ENCODE results near the gene KLKB1.
A peak's percentile ranks its signal among the peaks of the same experiment; 100 is the strongest.

KLKB1 gene

DNA sequence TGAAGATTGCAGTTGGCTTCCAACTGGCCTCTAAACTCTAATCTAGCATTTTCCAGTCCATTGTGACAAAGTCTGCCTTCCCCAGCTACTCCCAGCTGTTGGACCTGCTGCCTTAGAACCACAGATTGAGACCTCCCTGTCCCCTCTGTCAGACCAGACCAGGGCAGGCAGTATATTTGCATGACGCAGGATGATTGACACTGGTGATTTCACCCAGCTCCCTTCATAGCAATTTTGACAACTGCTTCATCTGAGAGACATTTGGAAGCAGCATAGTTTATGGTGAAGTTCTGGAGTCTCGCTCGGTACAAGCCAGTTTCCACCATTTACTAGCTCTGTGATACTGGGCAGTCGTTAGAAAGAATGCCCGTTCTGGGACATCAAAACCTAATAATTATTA is 33.5 kb upstream of the KLKB1 start:
- TF ChIP-seq, protein P1, sequence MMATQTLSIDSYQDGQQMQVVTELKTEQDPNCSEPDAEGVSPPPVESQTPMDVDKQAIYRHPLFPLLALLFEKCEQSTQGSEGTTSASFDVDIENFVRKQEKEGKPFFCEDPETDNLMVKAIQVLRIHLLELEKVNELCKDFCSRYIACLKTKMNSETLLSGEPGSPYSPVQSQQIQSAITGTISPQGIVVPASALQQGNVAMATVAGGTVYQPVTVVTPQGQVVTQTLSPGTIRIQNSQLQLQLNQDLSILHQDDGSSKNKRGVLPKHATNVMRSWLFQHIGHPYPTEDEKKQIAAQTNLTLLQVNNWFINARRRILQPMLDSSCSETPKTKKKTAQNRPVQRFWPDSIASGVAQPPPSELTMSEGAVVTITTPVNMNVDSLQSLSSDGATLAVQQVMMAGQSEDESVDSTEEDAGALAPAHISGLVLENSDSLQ (IDR thresholded peaks at IDR 0.05), result 0 out of 2 replicates have a peak, but pooled peaks have one; percentile 3
- TF ChIP-seq ARNT (IDR thresholded peaks at IDR 0.05) (no peak), SUZ12 (IDR thresholded peaks at IDR 0.05) (no peak), FOXK2 (IDR thresholded peaks at IDR 0.05) (no peak), HDGF (IDR thresholded peaks at IDR 0.05; ENCODE audit: borderline replicate concordance) (no peak), LEF1 (IDR thresholded peaks at IDR 0.05; ENCODE audit: borderline replicate concordance) (no peak)
- ChIA-PET CTCF (interaction anchor here (0.8 to 1.7 kb wide), 2 partner anchors 10 to 126 kb away, joined by 3 to 4 read pairs; no protein-coding TSS in a partner anchor), POLR2A (interaction anchor here (4.1 kb wide), 1 partner anchor 9 kb away, joined by 35 read pairs; no protein-coding TSS in a partner anchor)
- DNase-seq (ENCODE audit: extremely low spot score), result no peak

DNA sequence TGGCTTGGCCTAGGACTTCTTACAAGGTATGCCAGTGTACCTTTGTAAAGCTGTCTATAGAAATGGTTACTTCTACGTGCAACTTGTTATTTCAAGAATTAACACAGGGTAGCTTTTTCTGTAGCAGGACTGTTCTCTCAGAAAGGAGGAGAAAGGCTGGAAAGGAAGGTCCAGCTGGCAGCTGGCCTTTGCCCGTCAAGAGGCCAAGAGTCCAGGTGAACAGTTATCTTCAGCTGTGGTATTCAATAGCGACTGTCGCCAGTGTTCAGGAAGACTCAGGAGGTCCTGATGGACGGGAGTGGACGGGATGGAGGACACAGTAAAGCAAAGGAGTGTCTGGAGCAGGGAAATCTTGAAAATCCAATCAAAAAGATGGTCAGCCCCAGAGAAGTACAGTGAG is 31.2 kb upstream of the KLKB1 start:
- TF ChIP-seq FOXA1 (IDR thresholded peaks at IDR 0.05), result no peak
- ChIA-PET CTCF (no interaction called here), POLR2A (no interaction called here)
- DNase-seq (ENCODE audit: extremely low spot score), result no peak

DNA sequence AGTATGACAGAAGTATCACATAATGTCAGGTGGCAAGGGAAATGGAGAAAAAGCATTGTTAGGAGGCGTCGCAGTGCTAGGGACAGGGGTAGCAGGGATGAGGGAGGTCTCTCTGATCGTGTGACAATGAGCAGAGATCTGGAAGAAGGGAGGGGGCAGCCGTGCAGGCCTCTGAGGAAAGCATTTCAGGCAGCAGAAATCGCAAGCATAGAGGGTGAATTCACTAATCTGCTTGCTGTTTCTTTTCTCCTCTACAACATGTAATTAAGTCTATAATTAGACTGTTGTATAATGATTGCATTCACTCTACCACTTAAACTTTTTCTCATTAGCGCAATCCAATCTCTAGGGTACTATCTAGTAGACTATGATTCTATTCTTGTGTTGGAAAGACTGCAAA is 26.8 kb upstream of the KLKB1 start:
- ChIA-PET CTCF (no interaction called here), POLR2A (no interaction called here)
- TF ChIP-seq BHLHE40 (IDR thresholded peaks at IDR 0.05; ENCODE audit: borderline replicate concordance) (no peak), ZNF384 (IDR thresholded peaks at IDR 0.05) (no peak), NFRKB (IDR thresholded peaks at IDR 0.05) (no peak), FOXK2 (IDR thresholded peaks at IDR 0.05) (no peak), L3MBTL2 (conservative IDR thresholded peaks at IDR 0.05) (no peak), ELF4 (IDR thresholded peaks at IDR 0.05) (no peak)
- TF ChIP-seq, protein P1 (IDR thresholded peaks at IDR 0.05), result no peak
- DNase-seq (ENCODE audit: extremely low spot score), result no peak

DNA sequence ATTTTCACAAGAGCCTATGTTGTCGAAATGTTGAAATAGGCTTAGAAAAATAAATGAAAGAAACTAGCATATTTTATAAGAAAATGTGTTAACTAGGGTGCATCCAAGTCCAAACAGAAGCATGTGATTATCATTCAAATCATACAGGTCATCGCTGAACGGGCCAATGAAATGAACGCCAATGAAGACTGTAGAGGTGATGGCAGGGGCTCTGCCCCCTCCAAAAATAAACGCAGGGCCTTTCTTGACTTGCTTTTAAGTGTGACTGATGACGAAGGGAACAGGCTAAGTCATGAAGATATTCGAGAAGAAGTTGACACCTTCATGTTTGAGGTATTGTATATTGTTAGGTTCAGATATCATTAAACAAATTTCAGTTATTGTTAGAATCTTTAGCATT is 26.3 kb upstream of the KLKB1 start:
- ChIA-PET POLR2A (interaction anchor here (1.3 to 4.4 kb wide), 2 partner anchors 9 to 12 kb away, joined by 4 to 35 read pairs; partner anchors contain the start of gene CYP4V2), CTCF (interaction anchor here (1.6 kb wide), 1 partner anchor 10 kb away, joined by 7 read pairs; the partner anchor contains the start of gene CYP4V2)
- DNase-seq (ENCODE audit: extremely low spot score), result no peak
- no peak for TF ChIP-seq BHLHE40 (IDR thresholded peaks at IDR 0.05; ENCODE audit: borderline replicate concordance)
- TF ChIP-seq FOXA1 (IDR thresholded peaks at IDR 0.05), result no peak
- TF ChIP-seq FOXM1 (IDR thresholded peaks at IDR 0.05; ENCODE audit: borderline replicate concordance), result no peak
- TF ChIP-seq TARDBP (IDR thresholded peaks at IDR 0.05), result no peak
- no peak for TF ChIP-seq L3MBTL2 (conservative IDR thresholded peaks at IDR 0.05)
- TF ChIP-seq SP1 (IDR thresholded peaks at IDR 0.05), result no peak
- no peak for TF ChIP-seq LEF1 (IDR thresholded peaks at IDR 0.05; ENCODE audit: borderline replicate concordance)
- TF ChIP-seq, protein P1 (IDR thresholded peaks at IDR 0.05), result no peak
- TF ChIP-seq SUZ12 (IDR thresholded peaks at IDR 0.05), result no peak
- TF ChIP-seq ARNT (IDR thresholded peaks at IDR 0.05), result no peak
- TF ChIP-seq HDGF (IDR thresholded peaks at IDR 0.05; ENCODE audit: borderline replicate concordance), result no peak

DNA sequence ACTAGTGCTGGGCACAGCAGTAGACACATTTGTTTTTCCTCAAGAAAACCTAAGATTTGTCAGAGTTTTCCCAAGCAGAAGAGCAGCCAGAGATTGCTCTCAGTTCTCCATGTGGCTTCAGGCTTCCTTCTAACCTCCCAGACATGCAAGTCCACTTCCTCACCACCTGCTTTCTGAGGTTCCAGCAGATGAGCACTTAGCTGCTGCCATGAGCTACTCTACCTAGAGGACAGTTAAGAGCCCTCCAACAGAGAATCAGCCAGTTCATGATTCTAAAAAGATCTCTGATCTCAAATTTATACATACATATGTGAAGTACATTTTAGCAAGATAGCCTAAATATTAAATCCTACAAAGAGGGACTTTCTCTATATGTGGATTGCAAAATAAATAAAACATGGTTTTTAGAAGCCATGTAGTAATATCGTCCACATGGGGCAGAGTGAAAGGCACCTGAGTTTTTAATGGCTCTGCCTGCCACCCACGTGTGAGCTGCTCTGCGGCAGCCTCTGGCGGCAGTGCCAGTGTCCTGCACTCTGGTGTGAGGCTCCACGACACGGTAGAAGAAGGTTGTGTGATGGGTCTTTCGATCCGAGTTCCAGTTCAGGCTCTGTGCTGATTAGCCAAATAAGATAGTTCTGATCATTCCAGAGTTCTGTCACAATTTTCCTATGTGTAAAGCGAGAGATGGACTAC is 25.6 kb upstream of the KLKB1 start:
- POLR2A ChIA-PET, result interaction anchor here (1.3 to 4.4 kb wide), 2 partner anchors 9 to 12 kb away, joined by 4 to 35 read pairs; partner anchors contain the start of gene CYP4V2
- peak; percentile 56 for DNase-seq (ENCODE audit: extremely low spot score)
- CTCF ChIA-PET, result interaction anchor here (0.6 to 1.6 kb wide), 3 partner anchors 10 to 23 kb away, joined by 4 to 7 read pairs (median 4); partner anchors contain the start of gene CYP4V2
- TF ChIP-seq ARNT (IDR thresholded peaks at IDR 0.05) (no peak), LEF1 (IDR thresholded peaks at IDR 0.05; ENCODE audit: borderline replicate concordance) (no peak), ELF4 (IDR thresholded peaks at IDR 0.05) (no peak), L3MBTL2 (conservative IDR thresholded peaks at IDR 0.05) (peak; percentile 68)

DNA sequence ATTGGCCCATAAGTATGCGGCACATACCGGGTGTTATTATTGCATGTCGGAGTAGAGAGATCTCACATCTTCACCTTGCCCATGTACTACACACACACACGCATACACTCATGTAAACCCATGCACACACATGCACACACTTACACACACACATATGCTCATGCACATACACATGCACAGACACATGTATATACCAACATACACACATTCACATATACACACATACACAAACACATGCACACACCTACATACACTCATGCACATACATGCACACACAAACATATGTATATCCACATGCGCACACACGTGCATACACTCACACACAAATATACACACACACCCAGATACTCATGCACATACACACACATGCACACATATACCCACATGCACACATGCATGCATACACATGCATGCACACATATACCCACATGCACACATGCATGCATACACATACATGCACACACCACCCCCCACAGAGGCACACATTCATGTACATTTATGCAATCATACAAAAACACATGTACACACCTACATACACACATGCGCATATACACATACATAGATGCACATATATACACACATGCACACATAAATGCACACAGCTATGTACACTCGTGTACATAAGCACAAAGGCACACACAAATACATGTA is 24.7 kb upstream of the KLKB1 start:
- TF ChIP-seq CTBP1 (IDR thresholded peaks at IDR 0.05; ENCODE audit: borderline replicate concordance), result no peak
- TF ChIP-seq FOXM1 (IDR thresholded peaks at IDR 0.05; ENCODE audit: borderline replicate concordance), result no peak
- no peak for TF ChIP-seq L3MBTL2 (conservative IDR thresholded peaks at IDR 0.05)
- TF ChIP-seq LEF1 (IDR thresholded peaks at IDR 0.05; ENCODE audit: borderline replicate concordance), result no peak
- no peak for TF ChIP-seq NFRKB (IDR thresholded peaks at IDR 0.05)
- TF ChIP-seq ELF4 (IDR thresholded peaks at IDR 0.05), result no peak
- TF ChIP-seq, protein P1 (IDR thresholded peaks at IDR 0.05), result no peak
- no peak for TF ChIP-seq TARDBP (IDR thresholded peaks at IDR 0.05)
- no peak for TF ChIP-seq SP1 (IDR thresholded peaks at IDR 0.05)
- TF ChIP-seq FOXA1 (IDR thresholded peaks at IDR 0.05), result no peak
- no peak for TF ChIP-seq BHLHE40 (IDR thresholded peaks at IDR 0.05; ENCODE audit: borderline replicate concordance)
- no peak for TF ChIP-seq FOXK2 (IDR thresholded peaks at IDR 0.05)
- no peak for TF ChIP-seq ARNT (IDR thresholded peaks at IDR 0.05)
- TF ChIP-seq ZNF384 (IDR thresholded peaks at IDR 0.05), result no peak
- TF ChIP-seq HDGF (IDR thresholded peaks at IDR 0.05; ENCODE audit: borderline replicate concordance), result no peak
- TF ChIP-seq SUZ12 (IDR thresholded peaks at IDR 0.05), result no peak
- ChIA-PET CTCF (interaction anchor here (1.6 kb wide), 1 partner anchor 11 kb away, joined by 7 read pairs; the partner anchor contains the start of gene CYP4V2), POLR2A (interaction anchor here (4.4 kb wide), 1 partner anchor 10 kb away, joined by 35 read pairs; the partner anchor contains the start of gene CYP4V2)
- DNase-seq (ENCODE audit: extremely low spot score), result no peak
